GM18526 (cell line): Measurements from ENCODE around the gene SLC16A1.

Experiments used
- POLR2A ChIP-seq: IDR thresholded peaks from 3 replicates; pipeline ENCODE4 v1.6.1; 2011; ENCODE audit not compliant: insufficient read length; ENCODE audit errors: extremely low read depth

The SLC16A1 gene

DNA sequence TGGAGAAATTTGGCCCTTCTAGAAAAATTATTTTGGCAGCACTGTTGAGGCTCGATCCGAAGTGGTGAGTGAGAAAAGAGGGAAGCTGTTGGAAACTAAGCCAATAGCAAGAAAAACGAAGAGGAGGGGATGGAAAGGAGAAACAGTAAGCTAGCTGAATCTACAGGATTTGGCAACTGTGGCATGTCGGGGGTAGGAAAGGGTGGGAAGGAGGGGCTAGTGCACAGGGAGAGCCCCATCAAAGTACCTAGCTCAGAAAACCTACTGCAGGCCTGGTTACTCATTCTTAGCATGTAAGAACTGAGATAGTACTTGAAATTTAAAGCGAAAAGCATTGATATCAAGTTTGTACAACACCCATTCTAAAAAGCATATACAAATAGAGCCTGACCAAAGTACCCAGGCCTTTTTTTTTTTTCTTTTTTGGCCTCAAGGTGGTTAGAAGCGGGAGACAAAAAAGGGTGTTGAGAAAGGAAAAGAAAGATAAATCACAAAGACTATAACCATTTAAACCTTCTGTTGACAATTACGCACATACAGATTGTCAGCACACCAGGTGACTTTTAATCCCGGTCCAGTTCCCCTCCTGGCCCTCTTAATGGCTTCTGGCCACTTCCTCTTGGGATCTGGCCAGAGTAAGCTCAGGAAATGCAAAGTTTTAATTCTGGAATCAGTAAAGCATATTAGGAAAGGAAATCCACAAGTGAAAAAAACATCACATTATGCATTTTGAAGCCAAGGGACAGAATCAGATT lies 50.4 kb downstream of the SLC16A1 start:
- no peak for TF ChIP-seq POLR2A

DNA sequence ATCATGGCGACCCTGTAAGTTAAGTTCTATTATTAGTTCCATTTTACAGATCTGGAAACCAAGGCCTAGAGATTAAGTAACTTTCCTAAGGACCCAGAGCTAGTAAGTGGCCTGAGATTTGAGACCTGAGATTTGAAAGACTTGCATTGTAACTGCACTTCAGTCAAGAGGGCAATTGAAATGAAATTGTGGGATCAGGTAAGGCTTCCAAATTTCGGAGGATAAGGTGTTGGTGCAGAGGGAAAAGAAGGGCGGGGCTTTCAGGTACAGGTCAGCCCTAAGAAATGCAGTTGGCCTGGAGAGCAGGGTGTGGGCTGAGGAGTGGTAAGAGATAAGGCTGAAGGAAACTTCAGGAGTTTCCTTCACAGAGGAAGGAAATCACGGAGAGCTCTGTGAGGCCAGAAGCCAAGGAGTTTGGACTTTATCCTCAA lies 51.1 kb downstream of the SLC16A1 start:
- no peak for TF ChIP-seq POLR2A

DNA sequence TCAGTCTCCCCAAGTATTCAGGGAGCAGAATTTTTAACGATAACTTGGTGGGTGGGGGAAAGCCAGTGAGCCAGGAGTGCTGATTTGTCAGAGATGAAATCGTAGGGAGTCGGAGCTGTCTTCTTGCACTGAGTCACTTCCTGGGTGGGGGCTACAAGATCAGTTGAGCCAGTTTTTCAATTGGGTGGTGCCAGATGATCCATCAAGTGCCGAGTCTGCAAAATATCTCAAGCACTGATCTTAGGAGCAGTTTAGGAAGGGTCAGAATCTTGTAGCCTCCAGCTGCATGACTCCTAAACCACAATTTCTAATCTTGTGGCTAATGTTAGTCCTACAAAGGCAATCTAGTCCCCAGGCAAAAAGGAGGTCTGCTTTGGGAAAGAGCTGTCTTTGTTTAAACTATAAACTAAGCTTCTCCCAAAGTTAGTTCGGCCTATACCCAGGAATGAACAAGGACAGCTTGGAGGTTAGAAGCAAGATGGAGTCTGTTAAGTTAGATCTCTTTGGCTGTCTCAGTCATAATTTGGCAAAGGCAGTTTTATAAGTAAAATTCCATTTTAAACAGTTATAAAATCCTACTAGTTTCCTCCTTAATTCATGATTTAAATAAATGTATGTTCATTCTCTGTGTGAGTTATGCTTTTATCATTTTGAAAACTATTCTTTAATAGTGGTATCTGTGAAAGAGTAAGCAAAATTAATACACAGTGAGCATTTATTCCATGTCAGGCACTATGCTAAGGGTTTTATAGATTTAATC lies 51.7 kb downstream of the SLC16A1 start:
- no peak for TF ChIP-seq POLR2A

DNA sequence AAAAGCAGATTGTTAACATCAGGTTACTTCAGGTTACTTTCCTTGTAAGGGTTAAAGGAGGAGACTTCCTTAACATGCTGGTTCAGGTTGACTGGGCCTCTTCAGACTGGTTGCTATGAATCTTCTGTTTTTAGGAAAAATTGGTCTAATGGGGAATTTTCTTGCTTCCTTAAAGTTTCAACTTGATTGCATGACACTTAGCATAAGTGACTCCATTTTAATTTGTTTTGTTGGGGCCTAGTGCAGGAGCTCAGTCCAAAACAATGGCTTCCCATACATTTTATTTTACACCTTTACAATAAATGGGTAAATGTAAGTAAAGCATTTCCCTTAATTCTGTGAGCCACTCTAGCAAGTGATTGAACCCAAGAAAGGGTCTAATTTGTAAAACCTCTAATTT lies 53.8 kb downstream of the SLC16A1 start:
- TF ChIP-seq POLR2A, result no peak

DNA sequence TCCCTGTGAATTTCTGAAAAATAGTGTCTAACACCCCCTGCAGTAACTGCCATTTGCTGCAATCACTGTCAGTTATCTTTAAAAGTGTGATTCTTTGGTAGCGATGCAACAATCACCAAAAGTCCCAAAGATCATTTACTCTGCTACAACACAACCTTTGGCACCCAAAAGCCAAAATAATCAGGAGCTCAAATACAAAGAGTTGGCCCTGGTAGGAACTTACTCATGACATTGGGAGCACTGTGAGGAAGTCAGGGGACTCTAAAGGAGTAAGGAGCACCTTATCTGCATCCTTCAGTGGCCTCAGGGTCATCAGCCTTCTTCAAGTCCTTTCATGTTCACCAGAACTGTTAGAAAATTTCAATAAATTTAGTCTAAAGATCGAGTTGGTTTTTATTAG lies 54.6 kb downstream of the SLC16A1 start:
- no peak for TF ChIP-seq POLR2A

DNA sequence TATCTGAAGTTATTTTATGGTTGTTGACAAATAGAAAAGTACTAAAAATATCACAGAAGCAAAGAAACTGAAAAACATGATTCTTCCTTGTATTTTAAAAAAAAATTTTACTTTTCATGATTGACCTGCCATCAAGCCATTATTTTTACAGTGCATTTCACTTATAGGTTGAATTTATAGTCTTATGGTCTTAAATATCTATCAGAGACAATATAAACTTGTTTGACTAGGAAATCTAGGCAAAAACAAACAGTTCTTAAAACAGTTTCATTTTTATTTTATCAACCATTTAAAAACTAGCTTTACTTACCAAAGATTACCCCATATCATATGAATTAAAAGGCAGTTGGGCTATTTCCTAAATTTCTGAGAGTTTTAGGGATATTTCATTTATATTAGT lies 59.2 kb downstream of the SLC16A1 start:
- TF ChIP-seq POLR2A, result no peak

DNA sequence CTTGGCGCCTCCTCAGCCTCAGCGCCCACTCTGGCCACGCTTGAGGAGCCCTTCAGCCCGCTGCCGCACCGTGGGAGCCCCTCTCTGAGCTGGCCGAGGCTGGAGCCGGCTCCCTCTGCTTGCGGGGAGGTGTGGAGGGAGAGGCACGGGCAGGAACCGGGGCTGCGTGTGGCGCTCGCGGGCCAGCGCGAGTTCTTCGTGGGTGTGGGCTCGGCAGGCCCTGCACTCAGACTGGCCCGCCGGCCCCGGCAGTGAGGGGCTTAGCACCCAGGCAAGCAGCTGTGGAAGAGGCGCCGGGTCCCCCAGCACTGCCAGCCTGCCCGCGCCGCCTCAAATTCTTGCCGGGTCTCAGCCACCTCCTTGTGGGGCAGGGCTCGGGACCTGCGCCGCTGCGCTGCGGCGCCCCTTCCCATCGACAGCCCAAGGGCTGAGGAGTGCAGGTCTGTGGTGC lies 61.4 kb downstream of the SLC16A1 start:
- no peak for TF ChIP-seq POLR2A

DNA sequence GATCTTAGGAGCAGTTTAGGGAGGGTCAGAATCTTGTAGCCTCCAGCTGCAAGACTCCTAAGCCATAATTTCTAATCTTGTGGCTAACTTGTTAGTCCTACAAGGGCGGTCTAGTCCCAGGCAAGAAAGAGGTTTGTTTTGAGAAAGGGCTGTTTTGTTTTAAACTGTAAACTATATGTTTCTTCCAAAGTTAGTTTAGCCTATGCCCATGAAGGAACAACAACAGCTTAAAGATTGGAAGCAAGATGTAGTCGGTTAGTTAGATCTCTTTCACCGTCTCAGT lies 62.0 kb downstream of the SLC16A1 start:
- no peak for TF ChIP-seq POLR2A

DNA sequence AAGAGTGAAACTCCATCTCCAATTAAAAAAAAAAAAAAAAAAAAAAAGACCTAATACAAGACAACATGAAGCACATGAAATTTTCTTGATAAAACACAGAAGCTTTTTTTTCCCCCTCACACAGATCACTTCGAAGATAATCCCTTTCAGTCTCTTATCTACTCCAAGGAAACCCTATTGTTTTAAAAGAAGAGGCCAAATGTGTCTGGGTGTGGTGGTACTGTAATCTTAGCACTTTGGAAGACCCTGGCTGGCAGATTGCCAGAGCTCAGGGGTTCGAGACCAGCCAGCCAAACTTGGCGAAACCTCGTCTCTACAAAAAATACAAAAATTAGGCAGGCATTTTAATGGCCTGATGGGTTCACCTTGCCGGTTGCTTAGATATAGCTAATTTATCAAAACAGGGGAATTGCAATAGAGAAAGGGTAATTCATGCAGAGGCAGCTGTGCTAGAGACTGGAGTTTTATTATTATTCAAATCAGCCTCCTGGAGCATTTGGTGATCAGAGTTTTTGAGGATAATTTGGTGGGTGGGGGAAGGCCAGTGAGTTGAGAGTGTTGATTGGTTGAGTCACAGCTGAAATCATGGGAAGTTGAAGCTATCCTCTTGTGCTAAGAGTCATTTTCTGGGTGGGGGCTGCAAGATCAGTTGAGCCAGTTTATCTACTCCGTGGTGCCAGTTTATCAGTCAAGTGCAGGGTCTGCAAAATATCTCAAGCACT lies 62.5 kb downstream of the SLC16A1 start:
- no peak for TF ChIP-seq POLR2A

DNA sequence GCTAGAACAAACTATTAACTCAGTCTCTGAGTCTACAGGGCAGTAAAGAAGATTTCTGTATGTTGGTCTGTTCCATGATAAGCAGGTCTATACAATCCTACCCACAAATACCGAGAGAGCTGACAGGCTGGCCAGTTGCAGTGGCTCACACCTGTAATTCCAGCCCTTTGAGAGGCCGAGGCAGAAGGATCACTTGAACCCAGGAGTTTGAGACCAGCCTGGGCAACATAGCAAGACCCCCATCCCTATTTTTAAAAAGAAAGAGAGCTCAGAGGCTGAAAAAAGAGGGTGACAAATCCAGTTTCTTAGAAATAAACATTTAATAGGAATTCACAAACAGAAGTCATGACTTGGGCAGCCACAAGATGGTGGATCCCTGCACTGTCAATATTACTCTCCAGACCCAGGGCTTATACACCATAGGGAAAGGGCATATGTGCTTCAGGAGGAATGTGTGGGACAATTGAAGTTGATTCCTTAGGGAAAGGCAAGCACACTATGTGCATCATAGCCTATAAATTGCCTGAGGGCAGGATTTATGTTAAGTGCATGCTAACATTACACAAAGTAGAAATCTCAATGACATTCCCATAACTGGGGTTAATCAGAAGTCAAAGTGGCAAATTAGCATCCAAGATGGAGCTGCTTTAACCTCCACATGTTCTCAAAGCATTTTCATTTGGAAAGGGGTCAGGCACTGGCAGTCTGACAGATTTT lies 66.8 kb downstream of the SLC16A1 start:
- no peak for TF ChIP-seq POLR2A

DNA sequence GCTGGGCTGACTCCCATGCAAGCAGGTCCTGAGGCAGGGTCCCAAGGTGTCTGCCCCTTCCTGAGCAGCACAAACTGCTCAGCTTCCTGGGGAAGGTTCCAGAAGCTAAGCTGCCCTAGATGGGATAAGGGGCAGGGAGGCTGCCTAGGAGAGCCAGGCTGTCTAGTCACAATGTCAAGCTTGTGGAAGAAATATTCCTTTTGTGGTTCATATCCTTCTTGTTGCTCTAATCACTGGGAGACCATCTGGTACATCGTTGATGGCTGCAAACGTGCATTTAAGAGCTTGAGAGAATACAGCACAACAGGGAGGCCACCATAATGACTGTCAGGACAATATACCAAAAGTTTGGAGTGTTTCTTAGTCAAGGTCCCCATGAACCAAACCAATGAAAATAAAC lies 67.4 kb downstream of the SLC16A1 start:
- TF ChIP-seq POLR2A, result no peak

DNA sequence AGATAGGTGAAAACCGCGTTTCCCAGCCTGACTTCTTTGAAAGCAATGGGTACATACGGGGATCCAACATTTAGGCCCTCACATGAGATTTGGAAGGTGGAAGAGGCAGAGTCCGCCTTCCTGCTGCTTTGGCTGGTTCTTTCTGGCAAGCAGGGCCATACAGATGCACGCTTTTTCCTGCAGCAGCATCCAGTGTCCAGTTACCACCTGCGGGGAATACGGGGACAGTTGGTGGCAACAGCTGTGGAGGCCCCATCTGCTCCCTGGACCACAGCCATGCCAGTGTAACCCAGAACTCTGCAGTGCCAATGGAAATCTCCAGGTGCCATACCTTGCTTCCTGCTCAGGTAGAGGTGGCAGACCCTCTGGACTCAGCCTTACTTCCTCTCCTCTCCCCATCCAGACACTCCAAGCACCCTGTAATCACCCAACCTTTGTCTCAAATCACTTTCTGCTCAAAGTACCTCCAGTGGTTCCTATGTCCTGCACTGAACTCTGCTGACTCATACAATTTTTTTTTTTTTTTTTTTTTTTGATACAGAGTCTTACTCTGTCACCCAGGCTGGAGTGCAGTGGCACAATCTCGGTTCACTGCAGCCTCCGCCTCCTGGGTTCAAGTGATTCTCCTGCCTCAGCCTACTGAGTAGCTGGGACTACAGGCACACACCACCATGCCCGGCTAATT lies 68.3 kb downstream of the SLC16A1 start:
- no peak for TF ChIP-seq POLR2A

DNA sequence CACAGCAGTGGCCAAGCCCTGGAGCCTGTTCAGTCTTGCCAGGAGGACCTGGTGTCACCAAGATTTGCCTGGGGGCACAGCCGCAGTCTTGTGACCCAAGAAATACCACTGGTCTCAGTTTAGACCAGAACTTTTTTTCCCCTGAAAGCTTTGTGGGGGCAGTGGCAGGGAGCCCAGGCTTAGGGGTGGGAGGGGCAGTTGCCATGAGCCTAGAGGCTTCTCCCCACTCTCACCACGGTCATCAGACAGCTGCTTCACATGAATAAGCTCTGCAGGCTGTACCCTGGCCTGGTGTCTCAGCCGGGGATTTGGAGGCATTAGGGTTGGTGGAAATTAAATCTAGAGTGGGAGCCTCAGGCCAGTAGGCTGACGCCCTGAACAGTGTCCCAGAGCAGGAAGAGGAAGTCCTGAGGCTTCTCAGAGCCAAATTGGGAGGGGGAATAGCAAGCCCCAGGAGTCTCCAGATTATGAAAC lies 73.7 kb downstream of the SLC16A1 start:
- TF ChIP-seq POLR2A, result no peak

DNA sequence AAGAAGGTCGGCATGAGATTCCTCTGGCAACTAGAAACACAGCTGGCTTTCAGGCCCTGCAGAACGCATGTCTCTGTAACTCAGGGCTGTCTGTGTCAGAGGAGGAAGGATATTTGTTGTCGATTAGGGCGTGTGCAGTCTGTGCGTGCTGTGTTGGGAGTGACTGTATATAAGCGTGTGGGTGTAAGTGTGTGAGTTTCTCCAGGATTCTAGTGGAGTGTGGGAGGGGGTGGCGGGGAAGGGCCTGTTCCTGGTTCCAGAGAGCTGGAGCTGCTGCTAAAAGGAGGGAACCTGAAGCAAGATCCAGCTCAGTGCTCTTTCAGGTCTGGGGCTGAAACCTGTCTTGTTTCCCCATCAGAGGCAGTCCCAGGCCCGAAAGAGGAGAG lies 74.3 kb downstream of the SLC16A1 start:
- no peak for TF ChIP-seq POLR2A

DNA sequence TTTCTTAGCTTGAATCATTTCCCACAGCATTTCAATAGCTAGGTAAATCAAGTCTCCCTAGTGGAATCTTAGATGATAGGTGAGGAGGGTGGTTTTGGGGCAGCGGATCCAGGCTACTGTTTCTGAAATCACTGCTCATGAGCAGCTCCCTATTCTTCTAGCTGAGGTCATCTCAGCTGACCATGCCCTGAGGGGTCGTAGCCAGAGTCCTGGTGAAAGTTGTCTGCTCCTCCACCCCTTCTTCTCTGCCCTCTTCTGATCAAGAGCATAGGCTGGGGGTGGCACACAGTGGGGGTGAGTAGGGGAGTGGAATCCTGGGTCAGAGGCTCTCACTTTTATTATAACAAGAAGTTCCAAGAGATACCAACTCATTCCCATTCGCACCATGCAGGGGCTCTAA lies 76.2 kb downstream of the SLC16A1 start:
- no peak for TF ChIP-seq POLR2A
